Ishikawa (cell line): Measurements from ENCODE around the gene TIE1.

Source experiments
- CEBPB ChIP-seq: IDR thresholded peaks from 2 replicates; pipeline ENCODE4 v1.6.1; 2012
- CREB1 ChIP-seq: IDR thresholded peaks from 2 replicates; pipeline ENCODE4 v1.6.1; 2012; ENCODE audit warnings: low read depth
- EGR1 ChIP-seq: IDR thresholded peaks from 2 replicates; pipeline ENCODE4 v1.6.1; 2012
- EP300 ChIP-seq: IDR thresholded peaks from 2 replicates; pipeline ENCODE4 v1.6.1; 2012; ENCODE audit warnings: borderline replicate concordance
- FOXM1 ChIP-seq: IDR thresholded peaks from 2 replicates; pipeline ENCODE4 v1.6.1; 2012; ENCODE audit warnings: low read depth, borderline replicate concordance
- MAX ChIP-seq: IDR thresholded peaks from 2 replicates; pipeline ENCODE4 v1.6.1; 2012
- NFIC ChIP-seq: IDR thresholded peaks from 2 replicates; pipeline ENCODE4 v1.6.1; 2012
- RAD21 ChIP-seq: IDR thresholded peaks from 2 replicates; pipeline ENCODE4 v1.6.1; 2012; ENCODE audit warnings: low read depth
- REST ChIP-seq: IDR thresholded peaks from 2 replicates; pipeline ENCODE4 v1.6.1; 2012; ENCODE audit warnings: low read depth, mild to moderate bottlenecking
- TAF1 ChIP-seq: IDR thresholded peaks from 2 replicates; pipeline ENCODE4 v1.6.1; 2012; ENCODE audit warnings: low read depth, mild to moderate bottlenecking
- TCF12 ChIP-seq: IDR thresholded peaks from 2 replicates; pipeline ENCODE4 v1.6.1; 2012; ENCODE audit warnings: low read depth
- TEAD4 ChIP-seq: IDR thresholded peaks from 2 replicates; pipeline ENCODE4 v1.6.1; 2012
- YY1 ChIP-seq: IDR thresholded peaks from 2 replicates; pipeline ENCODE4 v1.6.1; 2012; ENCODE audit warnings: low read depth
- ZBTB7A ChIP-seq: IDR thresholded peaks from 2 replicates; pipeline ENCODE4 v1.6.1; 2012; ENCODE audit warnings: low read depth
- TF ChIP-seq, protein P1 (sequence below): IDR thresholded peaks from 2 replicates; pipeline ENCODE4 v1.6.1; 2012

Gene TIE1

DNA sequence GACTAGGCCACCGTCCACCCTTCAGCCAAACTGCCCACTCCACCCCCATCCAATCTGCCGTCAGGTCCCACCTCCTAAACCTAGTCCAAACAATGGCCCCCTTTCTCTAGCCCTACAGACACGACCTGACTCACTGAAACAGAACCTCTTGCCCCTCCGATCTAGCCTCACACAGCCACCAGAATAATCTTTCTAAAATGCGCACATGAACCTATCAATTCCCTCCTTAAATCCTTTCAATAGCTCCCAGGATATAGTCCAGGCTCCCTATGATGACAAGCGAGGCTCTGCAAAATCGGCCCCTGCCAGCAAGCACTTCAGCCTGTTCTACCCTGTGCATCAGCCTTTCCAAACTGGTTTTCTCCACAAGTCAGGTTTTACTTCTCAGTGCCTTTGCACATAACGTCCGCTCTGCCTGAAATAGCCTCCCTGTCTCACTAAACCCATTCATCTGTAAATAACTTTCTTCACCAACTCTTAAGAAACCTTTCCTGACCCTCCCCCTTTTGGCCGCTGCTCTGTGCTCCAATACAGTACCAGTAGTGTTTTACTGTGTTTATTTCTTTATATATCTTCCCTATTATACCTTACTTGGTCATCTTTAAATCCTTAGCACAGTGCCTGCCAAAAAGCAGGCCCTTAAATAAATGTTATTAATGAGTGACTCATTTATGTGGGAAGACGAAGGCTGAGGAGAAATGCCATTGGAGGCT is 49.0 kb downstream of the TIE1 start:
- no peak for TF ChIP-seq FOXM1
- no peak for TF ChIP-seq CREB1
- TF ChIP-seq EP300, result no peak
- TF ChIP-seq ZBTB7A, result no peak
- no peak for TF ChIP-seq MAX
- no peak for TF ChIP-seq EGR1
- no peak for TF ChIP-seq CEBPB
- TF ChIP-seq, protein P1, sequence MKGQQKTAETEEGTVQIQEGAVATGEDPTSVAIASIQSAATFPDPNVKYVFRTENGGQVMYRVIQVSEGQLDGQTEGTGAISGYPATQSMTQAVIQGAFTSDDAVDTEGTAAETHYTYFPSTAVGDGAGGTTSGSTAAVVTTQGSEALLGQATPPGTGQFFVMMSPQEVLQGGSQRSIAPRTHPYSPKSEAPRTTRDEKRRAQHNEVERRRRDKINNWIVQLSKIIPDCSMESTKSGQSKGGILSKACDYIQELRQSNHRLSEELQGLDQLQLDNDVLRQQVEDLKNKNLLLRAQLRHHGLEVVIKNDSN, result no peak
- TF ChIP-seq RAD21, result no peak
- TF ChIP-seq TAF1, result no peak
- TF ChIP-seq NFIC, result no peak
- no peak for TF ChIP-seq TEAD4
- no peak for TF ChIP-seq REST
- no peak for TF ChIP-seq YY1
- no peak for TF ChIP-seq TCF12

DNA sequence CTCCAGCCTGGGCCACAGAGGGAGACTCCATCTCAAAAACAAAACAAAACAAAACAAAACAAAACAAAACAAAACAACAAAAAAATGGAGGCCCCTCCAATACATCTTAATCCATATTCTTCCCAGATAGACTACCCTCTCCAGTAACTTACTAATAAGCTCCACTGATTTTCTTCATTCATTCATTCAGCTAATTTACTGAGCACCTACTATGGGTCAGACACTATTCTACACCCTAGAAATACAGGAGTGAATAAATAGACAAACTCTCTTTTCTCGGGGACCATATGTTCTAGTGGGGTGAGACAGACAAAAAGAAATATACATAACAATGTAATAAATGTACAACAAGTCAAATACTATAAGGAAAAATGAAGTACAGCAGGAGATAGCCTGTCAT is 50.2 kb downstream of the TIE1 start:
- TF ChIP-seq TAF1, result no peak
- no peak for TF ChIP-seq MAX
- TF ChIP-seq CEBPB, result no peak
- no peak for TF ChIP-seq REST
- no peak for TF ChIP-seq EP300
- TF ChIP-seq ZBTB7A, result no peak
- TF ChIP-seq TEAD4, result no peak
- TF ChIP-seq RAD21, result no peak
- no peak for TF ChIP-seq EGR1
- TF ChIP-seq, protein P1, result no peak
- no peak for TF ChIP-seq NFIC
- no peak for TF ChIP-seq TCF12
- TF ChIP-seq YY1, result no peak
- no peak for TF ChIP-seq CREB1
- TF ChIP-seq FOXM1, result no peak

DNA sequence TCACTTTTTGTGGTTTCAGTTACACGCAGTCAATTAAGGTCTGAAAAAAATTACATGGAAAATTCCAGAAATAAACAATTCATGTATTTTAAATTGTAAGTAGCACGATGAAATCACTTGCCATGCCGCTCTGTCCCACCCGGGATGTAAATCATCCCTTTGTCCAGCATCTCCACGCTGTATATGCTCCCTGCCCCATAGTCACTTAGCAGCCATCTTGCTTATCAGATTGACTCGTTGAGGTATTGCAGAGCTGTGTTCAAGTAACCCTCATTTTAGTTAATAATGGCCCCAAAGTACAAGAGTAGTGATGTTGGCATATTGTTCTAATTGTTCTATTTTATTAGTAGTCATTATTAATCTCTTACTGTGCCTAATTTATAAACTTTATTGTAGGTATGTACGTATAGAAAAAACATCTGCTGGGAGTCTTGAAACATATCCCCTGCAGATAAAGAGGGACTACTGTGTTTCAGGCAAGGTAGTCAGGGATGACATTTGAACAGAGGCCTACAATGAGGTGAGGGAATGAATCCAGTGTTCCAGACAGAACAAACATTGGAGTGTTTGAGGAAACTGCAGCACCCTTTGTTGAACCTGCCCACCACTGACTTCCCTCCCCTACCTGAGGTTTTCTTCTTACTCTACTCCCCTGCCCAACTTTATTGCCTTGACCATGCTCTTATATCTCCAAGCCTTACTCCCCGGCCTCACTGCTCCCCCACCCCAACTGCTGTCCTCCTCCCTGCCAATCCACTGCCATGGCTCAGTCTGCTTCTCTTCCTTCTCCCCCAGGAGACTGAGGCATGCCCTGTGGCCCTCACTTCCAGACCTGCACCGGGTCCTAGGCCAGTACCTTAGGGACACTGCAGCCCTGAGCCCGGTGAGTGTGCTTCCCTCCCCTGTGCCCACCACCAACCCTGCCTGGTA is 50.9 kb downstream of the TIE1 start:
- TF ChIP-seq YY1, result no peak
- TF ChIP-seq MAX, result no peak
- TF ChIP-seq NFIC, result no peak
- TF ChIP-seq TAF1, result no peak

DNA sequence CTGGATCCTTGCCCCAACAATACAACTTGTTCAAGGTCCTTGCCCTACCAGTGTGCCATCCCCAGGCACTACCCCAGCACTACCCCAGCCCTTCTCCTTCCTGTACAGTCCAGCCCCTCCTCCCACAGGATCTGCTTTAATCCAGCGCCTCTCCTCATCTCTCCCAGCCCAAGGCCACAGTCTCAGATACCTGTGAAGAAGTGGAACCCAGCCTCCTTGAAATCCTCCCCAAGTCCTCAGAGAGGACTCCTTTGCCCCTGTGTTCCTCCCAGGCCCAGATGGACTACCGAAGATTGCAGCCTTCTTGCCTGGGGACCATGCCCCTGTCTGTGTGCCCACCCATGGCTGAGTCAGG is 51.5 kb downstream of the TIE1 start:
- no peak for TF ChIP-seq RAD21
- TF ChIP-seq EP300, result no peak
- TF ChIP-seq MAX, result no peak
- TF ChIP-seq, protein P1, result no peak
- no peak for TF ChIP-seq TEAD4
- TF ChIP-seq NFIC, result no peak
- TF ChIP-seq TCF12, result no peak
- no peak for TF ChIP-seq TAF1
- TF ChIP-seq CREB1, result no peak
- TF ChIP-seq FOXM1, result no peak
- no peak for TF ChIP-seq REST
- no peak for TF ChIP-seq YY1
- TF ChIP-seq CEBPB, result no peak
